Neural progenitor cell (in vitro differentiated cells): ENCODE measurements around the gene KCNS1. TPM values are rescaled to one million over a fixed set of nuclear protein-coding genes. Genes with fewer than 3 reads are reported as not detected.

Experiments used
- DNase-seq: peaks from one replicate; pipeline ENCODE4 v3.0.0-alpha.2; 2016; ENCODE audit warnings: low spot score
- H2AFZ ChIP-seq: fragments of 200-600 bp; sonication (generic); replicated peaks from 2 replicates; pipeline ENCODE4 v1.6.1; 2016; ENCODE audit warnings: antibody characterized with exemption
- H3F3A ChIP-seq: fragments of 200-600 bp; sonication (generic); 2 replicates; pipeline ENCODE4 v1.6.1; 2016; ENCODE audit warnings: antibody characterized with exemption, low read depth
- H3K27ac ChIP-seq: fragments of 200-600 bp; sonication (generic); 2 replicates; pipeline ENCODE4 v1.5.1; 2016; ENCODE audit warnings: mild to moderate bottlenecking
- H3K27me3 ChIP-seq: fragments of 200-600 bp; sonication (generic); 2 replicates; pipeline ENCODE4 v1.6.1; 2016; ENCODE audit warnings: mild to moderate bottlenecking, moderate library complexity
- H3K36me3 ChIP-seq: fragments of 200-600 bp; sonication (generic); 2 replicates; pipeline ENCODE4 v1.5.1; 2016
- H3K4me1 ChIP-seq: fragments of 200-600 bp; sonication (generic); 2 replicates; pipeline ENCODE4 v1.6.1; 2016; ENCODE audit warnings: mixed run types
- H3K4me2 ChIP-seq: fragments of 200-600 bp; sonication (generic); 2 replicates; pipeline ENCODE4 v1.6.1; 2016
- H3K4me3 ChIP-seq: fragments of 200-600 bp; sonication (generic); 2 replicates; pipeline ENCODE4 v1.5.1; 2016
- H3K79me2 ChIP-seq: fragments of 200-600 bp; sonication (generic); 2 replicates; pipeline ENCODE4 v1.6.1; 2016; ENCODE audit warnings: low read depth
- H3K9ac ChIP-seq: fragments of 200-600 bp; sonication (generic); 2 replicates; pipeline ENCODE4 v1.6.1; 2016
- H3K9me3 ChIP-seq: fragments of 200-600 bp; sonication (generic); 2 replicates; pipeline ENCODE4 v1.5.1; 2016; ENCODE audit warnings: low read depth
- H4K20me1 ChIP-seq: fragments of 200-600 bp; sonication (generic); 2 replicates; pipeline ENCODE4 v1.6.1; 2016; ENCODE audit warnings: low read depth
- H3K27ac Mint-ChIP-seq: 3 replicates; pipeline ENCODE4 v1.8.0; 2021; ENCODE audit warnings: mixed read lengths
- H3K27me3 Mint-ChIP-seq: 2 replicates; pipeline ENCODE4 v1.8.0; 2022; ENCODE audit warnings: low read depth, mild to moderate bottlenecking, inconsistent platforms, moderate library complexity, mixed read lengths; ENCODE audit not compliant: insufficient read depth
- H3K36me3 Mint-ChIP-seq: 3 replicates; pipeline ENCODE4 v1.8.0; 2021; ENCODE audit warnings: mixed read lengths
- H3K4me1 Mint-ChIP-seq: 3 replicates; pipeline ENCODE4 v1.8.0; 2021; ENCODE audit warnings: mixed read lengths
- H3K4me3 Mint-ChIP-seq: 3 replicates; pipeline ENCODE4 v1.8.0; 2021; ENCODE audit warnings: mild to moderate bottlenecking, moderate library complexity, mixed read lengths
- H3K9me3 Mint-ChIP-seq: 3 replicates; pipeline ENCODE4 v1.8.0; 2020; ENCODE audit warnings: mixed read lengths
- CTCF ChIP-seq: fragments of 200-600 bp; sonication (generic); IDR thresholded peaks from 2 replicates; pipeline ENCODE4 v1.5.1; 2017; ENCODE audit warnings: antibody characterized with exemption, mild to moderate bottlenecking
- EZH2 ChIP-seq: fragments of 200-600 bp; sonication (generic); IDR thresholded peaks from 2 replicates; pipeline ENCODE4 v1.6.1; 2017; ENCODE audit warnings: antibody characterized with exemption, mild to moderate bottlenecking, moderate library complexity
- EZH2phosphoT487 ChIP-seq: fragments of 200-600 bp; sonication (generic); IDR thresholded peaks from 2 replicates; pipeline ENCODE4 v1.6.1; 2017; ENCODE audit warnings: antibody characterized with exemption
- total RNA-seq: library from RNA; depleted of rRNA; stranded (reverse); fragments of >200 nt; gene quantifications from 2 replicates; pipeline ENCODE4 v1.2.3, GENCODE V29; 2015; ENCODE audit warnings: low replicate concordance

KCNS1 gene
- total RNA-seq, 1 donor from 2014 or later = not detected

GRCh38 chr20:45061244-45061643, 39.7 kb downstream of the KCNS1 start:
- no peaks in the 10 kb centered on the region for H3K9me3 ChIP-seq
- TF ChIP-seq CTCF = no peak
- no peak for TF ChIP-seq EZH2phosphoT487
- TF ChIP-seq EZH2 = no peak
- no peak for DNase-seq
- H3K27me3 ChIP-seq = no peaks in the 10 kb centered on the region
- H3K4me3 Mint-ChIP-seq = no peak overlapping the region
- no peak overlapping the region for H2AFZ ChIP-seq
- H3K27me3 Mint-ChIP-seq = no peaks in the 10 kb centered on the region
- H3K27ac ChIP-seq = no peak overlapping the region
- peaks cover 14% of the 10 kb centered on the region for H3K36me3 Mint-ChIP-seq
- no peaks in the 10 kb centered on the region for H3K4me1 Mint-ChIP-seq
- H3K4me2 ChIP-seq = no peak overlapping the region
- H3K27ac Mint-ChIP-seq = no peak overlapping the region
- no peak overlapping the region for H3K4me3 ChIP-seq
- no peak overlapping the region for H3K9ac ChIP-seq
- H4K20me1 ChIP-seq = no peaks in the 10 kb centered on the region
- peaks cover 7% of the 10 kb centered on the region for H3K9me3 Mint-ChIP-seq
- no peaks in the 10 kb centered on the region for H3F3A ChIP-seq
- no peaks in the 10 kb centered on the region for H3K79me2 ChIP-seq
- H3K4me1 ChIP-seq = no peaks in the 10 kb centered on the region
- H3K36me3 ChIP-seq = no peaks in the 10 kb centered on the region

- H3F3A ChIP-seq = no peaks in the 10 kb centered on the region
- Mint-ChIP-seq H3K4me1 (no peaks in the 10 kb centered on the region), H3K27me3 (no peaks in the 10 kb centered on the region), H3K27ac (no peak overlapping the region), H3K9me3 (peaks cover 7% of the 10 kb centered on the region), H3K4me3 (no peak overlapping the region), H3K36me3 (peaks cover 15% of the 10 kb centered on the region)
- H3K4me3 ChIP-seq = no peak overlapping the region
- H3K79me2 ChIP-seq = no peaks in the 10 kb centered on the region
- no peaks in the 10 kb centered on the region for H4K20me1 ChIP-seq
- H3K27ac ChIP-seq = no peak overlapping the region
- H3K9ac ChIP-seq = no peak overlapping the region
- H3K4me1 ChIP-seq = no peaks in the 10 kb centered on the region
- TF ChIP-seq EZH2phosphoT487 (no peak), CTCF (no peak), EZH2 (no peak)
- DNase-seq = no peak
- no peak overlapping the region for H2AFZ ChIP-seq
- no peaks in the 10 kb centered on the region for H3K36me3 ChIP-seq
- no peaks in the 10 kb centered on the region for H3K9me3 ChIP-seq
- no peak overlapping the region for H3K4me2 ChIP-seq
- H3K27me3 ChIP-seq = no peaks in the 10 kb centered on the region
Observed at GRCh38 chr20:45060294-45060693, 40.6 kb downstream of the KCNS1 start.

- no peak overlapping the region for H3K9ac ChIP-seq
- H3K27me3 Mint-ChIP-seq = no peaks in the 10 kb centered on the region
- DNase-seq = no peak
Observed at GRCh38 chr20:45059022-45059728, 41.8 kb downstream of the KCNS1 start.

More at GRCh38 chr20:45059022-45059728, 41.8 kb downstream of the KCNS1 start:
- Histone ChIP-seq H4K20me1 (no peaks in the 10 kb centered on the region), H3K36me3 (no peaks in the 10 kb centered on the region), H3K9me3 (no peaks in the 10 kb centered on the region), H2AFZ (no peak overlapping the region), H3K4me3 (no peak overlapping the region), H3K79me2 (no peaks in the 10 kb centered on the region), H3K4me2 (no peak overlapping the region), H3K27ac (no peak overlapping the region), H3K4me1 (no peaks in the 10 kb centered on the region), H3K27me3 (no peaks in the 10 kb centered on the region), H3F3A (no peaks in the 10 kb centered on the region)
- Mint-ChIP-seq H3K36me3 (peaks cover 13% of the 10 kb centered on the region), H3K4me1 (no peaks in the 10 kb centered on the region), H3K4me3 (no peak overlapping the region), H3K9me3 (peaks cover 4% of the 10 kb centered on the region), H3K27ac (no peak overlapping the region)
- TF ChIP-seq EZH2phosphoT487 (no peak), CTCF (no peak), EZH2 (no peak)
